Measurements from ENCODE around the gene PTPRN. TPM values are rescaled to one million over a fixed set of nuclear protein-coding genes. Genes with fewer than 3 reads are reported as not detected.

The PTPRN gene
- total RNA-seq, 2 experiments from 2014 or later: not detected

GRCh38 chr2:219331560-219332213, 22.5 kb upstream of the PTPRN start:
- H3K4me3 Mint-ChIP-seq: no peak overlapping the region
- H3K4me1 Mint-ChIP-seq (ENCODE audit: low read depth): no peaks in the 10 kb centered on the region
- ChIA-PET CTCF (no interaction called here), POLR2A (no interaction called here)
- Histone ChIP-seq H3K36me3 (ENCODE audit: insufficient read depth, low read length) (no peaks in the 10 kb centered on the region), H3K9me3 (ENCODE audit: control insufficient read depth in 1 of 2, insufficient read depth in 1 of 2, low read length in 2 of 2) (peaks cover 5 to 18% of the 10 kb centered on the region in 2 experiments), H3K4me1 (ENCODE audit: insufficient read depth, low read length) (no peaks in the 10 kb centered on the region), H3K27me3 (ENCODE audit: control insufficient read depth in 1 of 2, insufficient read depth in 2 of 2, low read length in 2 of 2) (peaks cover 48 to 50% of the 10 kb centered on the region in 2 experiments), H3K27ac (ENCODE audit: low read depth in 1 of 2, low read length in 2 of 2) (no peak overlapping the region), H3K4me3 (ENCODE audit: low read length) (no peak overlapping the region)
- H3K27ac Mint-ChIP-seq: no peak overlapping the region
- no peak for TF ChIP-seq CTCF (IDR thresholded peaks at IDR 0.05)
- peak; percentile 46 for ATAC-seq (ENCODE audit: poor library complexity)
- peaks cover 6% of the 10 kb centered on the region for H3K9me3 Mint-ChIP-seq
- peak in 8 of 14 experiments; percentile 3 to 43 (median 18) for DNase-seq
- H3K27me3 Mint-ChIP-seq: peaks cover 89% of the 10 kb centered on the region
- intact Hi-C loops (cut with DNase I, micrococcal nuclease): no loop called here
- no peaks in the 10 kb centered on the region for H3K36me3 Mint-ChIP-seq (ENCODE audit: low read depth)

GRCh38 chr2:219327719-219328118, 18.5 kb upstream of the PTPRN start:
- Mint-ChIP-seq H3K36me3 (ENCODE audit: low read depth) (no peaks in the 10 kb centered on the region), H3K4me1 (ENCODE audit: low read depth) (no peaks in the 10 kb centered on the region), H3K9me3 (no peaks in the 10 kb centered on the region), H3K27ac (no peak overlapping the region), H3K4me3 (no peak overlapping the region), H3K27me3 (peaks cover 66% of the 10 kb centered on the region)
- DNase-seq (no peak), ATAC-seq (ENCODE audit: poor library complexity) (no peak)
- H3K4me1 ChIP-seq (ENCODE audit: insufficient read depth, low read length): no peaks in the 10 kb centered on the region
- intact Hi-C loops (cut with DNase I, micrococcal nuclease): no loop called here
- H3K9me3 ChIP-seq (ENCODE audit: control insufficient read depth in 1 of 2, insufficient read depth in 1 of 2, low read length in 2 of 2): peaks cover 0 to 14% of the 10 kb centered on the region in 2 experiments
- CTCF ChIA-PET: no interaction called here
- POLR2A ChIA-PET: no interaction called here
- H3K27me3 ChIP-seq (ENCODE audit: control insufficient read depth in 1 of 2, insufficient read depth in 2 of 2, low read length in 2 of 2): peaks cover 33 to 34% of the 10 kb centered on the region in 2 experiments
- TF ChIP-seq CTCF (IDR thresholded peaks at IDR 0.05): no peak
- H3K36me3 ChIP-seq (ENCODE audit: insufficient read depth, low read length): no peaks in the 10 kb centered on the region
- no peak overlapping the region for H3K27ac ChIP-seq (ENCODE audit: low read depth in 1 of 2, low read length in 2 of 2)
- no peak overlapping the region for H3K4me3 ChIP-seq (ENCODE audit: low read length)

GRCh38 chr2:219325657-219326315, 16.6 kb upstream of the PTPRN start:
- no peaks in the 10 kb centered on the region for H3K36me3 ChIP-seq (ENCODE audit: insufficient read depth, low read length)
- POLR2A ChIA-PET: no interaction called here
- intact Hi-C loops (cut with DNase I, micrococcal nuclease): no loop called here
- H3K27ac Mint-ChIP-seq: no peak overlapping the region
- ATAC-seq (ENCODE audit: poor library complexity) (no peak), DNase-seq (no peak)
- H3K4me3 Mint-ChIP-seq: no peak overlapping the region
- H3K36me3 Mint-ChIP-seq (ENCODE audit: low read depth): no peaks in the 10 kb centered on the region
- H3K27ac ChIP-seq (ENCODE audit: low read depth in 1 of 2, low read length in 2 of 2): no peak overlapping the region
- no peaks in the 10 kb centered on the region for H3K9me3 Mint-ChIP-seq
- no peak for TF ChIP-seq CTCF (IDR thresholded peaks at IDR 0.05)
- no peaks in the 10 kb centered on the region for H3K9me3 ChIP-seq (ENCODE audit: control insufficient read depth in 1 of 2, insufficient read depth in 1 of 2, low read length in 2 of 2)
- peaks cover 9% of the 10 kb centered on the region for H3K4me1 Mint-ChIP-seq (ENCODE audit: low read depth)
- H3K4me1 ChIP-seq (ENCODE audit: insufficient read depth, low read length): peaks cover 7% of the 10 kb centered on the region
- peaks cover 49% of the 10 kb centered on the region for H3K27me3 Mint-ChIP-seq
- CTCF ChIA-PET: no interaction called here
- H3K27me3 ChIP-seq (ENCODE audit: control insufficient read depth in 1 of 2, insufficient read depth in 2 of 2, low read length in 2 of 2): peaks cover 15% of the 10 kb centered on the region in 2 experiments
- no peak overlapping the region for H3K4me3 ChIP-seq (ENCODE audit: low read length)

All from CD4-positive, alpha-beta T cell (primary cell).